ENCODE measurements around the gene ZNF490.

DNA sequence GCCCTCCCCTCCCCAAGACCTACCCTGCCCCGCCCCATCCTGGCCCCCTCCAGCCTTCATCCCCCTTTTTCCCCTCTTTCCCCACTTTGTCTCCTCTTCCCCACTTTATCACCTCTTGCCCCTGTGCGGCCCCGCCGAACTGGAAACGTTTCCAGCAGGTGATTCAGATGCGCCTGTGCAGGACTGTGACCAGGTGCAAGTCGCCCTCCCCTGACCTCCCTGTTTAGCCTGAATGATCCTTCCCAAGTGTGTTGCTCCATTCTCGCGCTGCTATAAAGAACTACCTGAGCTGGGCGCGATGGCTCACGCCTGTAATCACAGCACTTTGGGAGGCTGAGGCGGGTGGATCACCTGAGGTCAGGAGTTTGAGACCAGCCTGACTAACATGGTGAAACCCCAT is 26.0 kb upstream of the ZNF490 start:
- TF ChIP-seq, protein P1, sequence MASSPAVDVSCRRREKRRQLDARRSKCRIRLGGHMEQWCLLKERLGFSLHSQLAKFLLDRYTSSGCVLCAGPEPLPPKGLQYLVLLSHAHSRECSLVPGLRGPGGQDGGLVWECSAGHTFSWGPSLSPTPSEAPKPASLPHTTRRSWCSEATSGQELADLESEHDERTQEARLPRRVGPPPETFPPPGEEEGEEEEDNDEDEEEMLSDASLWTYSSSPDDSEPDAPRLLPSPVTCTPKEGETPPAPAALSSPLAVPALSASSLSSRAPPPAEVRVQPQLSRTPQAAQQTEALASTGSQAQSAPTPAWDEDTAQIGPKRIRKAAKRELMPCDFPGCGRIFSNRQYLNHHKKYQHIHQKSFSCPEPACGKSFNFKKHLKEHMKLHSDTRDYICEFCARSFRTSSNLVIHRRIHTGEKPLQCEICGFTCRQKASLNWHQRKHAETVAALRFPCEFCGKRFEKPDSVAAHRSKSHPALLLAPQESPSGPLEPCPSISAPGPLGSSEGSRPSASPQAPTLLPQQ (tag by site-specific recombination; IDR thresholded peaks at IDR 0.05), result no peak
- TF ChIP-seq, protein P2, sequence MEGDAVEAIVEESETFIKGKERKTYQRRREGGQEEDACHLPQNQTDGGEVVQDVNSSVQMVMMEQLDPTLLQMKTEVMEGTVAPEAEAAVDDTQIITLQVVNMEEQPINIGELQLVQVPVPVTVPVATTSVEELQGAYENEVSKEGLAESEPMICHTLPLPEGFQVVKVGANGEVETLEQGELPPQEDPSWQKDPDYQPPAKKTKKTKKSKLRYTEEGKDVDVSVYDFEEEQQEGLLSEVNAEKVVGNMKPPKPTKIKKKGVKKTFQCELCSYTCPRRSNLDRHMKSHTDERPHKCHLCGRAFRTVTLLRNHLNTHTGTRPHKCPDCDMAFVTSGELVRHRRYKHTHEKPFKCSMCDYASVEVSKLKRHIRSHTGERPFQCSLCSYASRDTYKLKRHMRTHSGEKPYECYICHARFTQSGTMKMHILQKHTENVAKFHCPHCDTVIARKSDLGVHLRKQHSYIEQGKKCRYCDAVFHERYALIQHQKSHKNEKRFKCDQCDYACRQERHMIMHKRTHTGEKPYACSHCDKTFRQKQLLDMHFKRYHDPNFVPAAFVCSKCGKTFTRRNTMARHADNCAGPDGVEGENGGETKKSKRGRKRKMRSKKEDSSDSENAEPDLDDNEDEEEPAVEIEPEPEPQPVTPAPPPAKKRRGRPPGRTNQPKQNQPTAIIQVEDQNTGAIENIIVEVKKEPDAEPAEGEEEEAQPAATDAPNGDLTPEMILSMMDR (tag by site-specific recombination; IDR thresholded peaks at IDR 0.05), result no peak
- TF ChIP-seq ZNF549 (tag by site-specific recombination; IDR thresholded peaks at IDR 0.05) (no peak), YY1 (tag by site-specific recombination; IDR thresholded peaks at IDR 0.05) (no peak), KLF9 (tag by site-specific recombination; IDR thresholded peaks at IDR 0.05; ENCODE audit: low read depth) (no peak), ZNF10 (tag by site-specific recombination; IDR thresholded peaks at IDR 0.05) (no peak), ZNF416 (tag by site-specific recombination; IDR thresholded peaks at IDR 0.05) (no peak), ZNF350 (tag by site-specific recombination; IDR thresholded peaks at IDR 0.05) (no peak), ZBTB1 (tag by site-specific recombination; IDR thresholded peaks at IDR 0.05) (no peak), SP2 (tag by site-specific recombination; IDR thresholded peaks at IDR 0.05) (no peak)
- TF ChIP-seq, protein P3, sequence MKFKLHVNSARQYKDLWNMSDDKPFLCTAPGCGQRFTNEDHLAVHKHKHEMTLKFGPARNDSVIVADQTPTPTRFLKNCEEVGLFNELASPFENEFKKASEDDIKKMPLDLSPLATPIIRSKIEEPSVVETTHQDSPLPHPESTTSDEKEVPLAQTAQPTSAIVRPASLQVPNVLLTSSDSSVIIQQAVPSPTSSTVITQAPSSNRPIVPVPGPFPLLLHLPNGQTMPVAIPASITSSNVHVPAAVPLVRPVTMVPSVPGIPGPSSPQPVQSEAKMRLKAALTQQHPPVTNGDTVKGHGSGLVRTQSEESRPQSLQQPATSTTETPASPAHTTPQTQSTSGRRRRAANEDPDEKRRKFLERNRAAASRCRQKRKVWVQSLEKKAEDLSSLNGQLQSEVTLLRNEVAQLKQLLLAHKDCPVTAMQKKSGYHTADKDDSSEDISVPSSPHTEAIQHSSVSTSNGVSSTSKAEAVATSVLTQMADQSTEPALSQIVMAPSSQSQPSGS (tag by site-specific recombination; IDR thresholded peaks at IDR 0.05; ENCODE audit: low read depth), result no peak
- TF ChIP-seq, protein P4, sequence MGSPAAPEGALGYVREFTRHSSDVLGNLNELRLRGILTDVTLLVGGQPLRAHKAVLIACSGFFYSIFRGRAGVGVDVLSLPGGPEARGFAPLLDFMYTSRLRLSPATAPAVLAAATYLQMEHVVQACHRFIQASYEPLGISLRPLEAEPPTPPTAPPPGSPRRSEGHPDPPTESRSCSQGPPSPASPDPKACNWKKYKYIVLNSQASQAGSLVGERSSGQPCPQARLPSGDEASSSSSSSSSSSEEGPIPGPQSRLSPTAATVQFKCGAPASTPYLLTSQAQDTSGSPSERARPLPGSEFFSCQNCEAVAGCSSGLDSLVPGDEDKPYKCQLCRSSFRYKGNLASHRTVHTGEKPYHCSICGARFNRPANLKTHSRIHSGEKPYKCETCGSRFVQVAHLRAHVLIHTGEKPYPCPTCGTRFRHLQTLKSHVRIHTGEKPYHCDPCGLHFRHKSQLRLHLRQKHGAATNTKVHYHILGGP (tag by site-specific recombination; IDR thresholded peaks at IDR 0.05), result no peak
- TF ChIP-seq, protein P5, sequence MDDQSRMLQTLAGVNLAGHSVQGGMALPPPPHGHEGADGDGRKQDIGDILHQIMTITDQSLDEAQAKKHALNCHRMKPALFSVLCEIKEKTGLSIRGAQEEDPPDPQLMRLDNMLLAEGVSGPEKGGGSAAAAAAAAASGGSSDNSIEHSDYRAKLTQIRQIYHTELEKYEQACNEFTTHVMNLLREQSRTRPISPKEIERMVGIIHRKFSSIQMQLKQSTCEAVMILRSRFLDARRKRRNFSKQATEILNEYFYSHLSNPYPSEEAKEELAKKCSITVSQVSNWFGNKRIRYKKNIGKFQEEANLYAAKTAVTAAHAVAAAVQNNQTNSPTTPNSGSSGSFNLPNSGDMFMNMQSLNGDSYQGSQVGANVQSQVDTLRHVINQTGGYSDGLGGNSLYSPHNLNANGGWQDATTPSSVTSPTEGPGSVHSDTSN (CRISPR knock-in tag; IDR thresholded peaks at IDR 0.05), result no peak
